SH-SY5Y (cell line): Measurements from ENCODE around the gene HOXD11.

Experiments used
- GATA2 ChIP-seq: IDR thresholded peaks from 2 replicates; pipeline ENCODE4 v1.6.1; 2011; ENCODE audit warnings: mild to moderate bottlenecking, low read depth, low read length
- GATA3 ChIP-seq: IDR thresholded peaks from 2 replicates; pipeline ENCODE4 v1.6.1; 2011; ENCODE audit warnings: low read depth, mild to moderate bottlenecking, low read length, moderate library complexity

- TF ChIP-seq GATA2 (no peak), GATA3 (no peak)
Measured at GRCh38 chr2:176088937-176089842, 17.9 kb upstream of the HOXD11 start.
